Ascending aorta (tissue), 2 donors: ENCODE results near the gene HCAR2. TPM values are rescaled to one million over a fixed set of nuclear protein-coding genes. Genes with fewer than 3 reads are reported as not detected.

ENCODE experiments used
- DNase-seq, 2 donors: peaks; one replicate each; pipeline ENCODE4 v3.0.0-alpha.2; 2019; ENCODE audit warnings: low spot score in 2 of 2
- H3K27ac ChIP-seq, 2 donors: fragments of 200-600 bp; sonication (generic); one replicate each; pipeline ENCODE4 v1.5.1; 2016 to 2017; ENCODE audit warnings: mild to moderate bottlenecking in 1 of 2
- H3K27me3 ChIP-seq: fragments of 200-600 bp; sonication (generic); one replicate; pipeline ENCODE4 v1.5.1; 2017
- H3K36me3 ChIP-seq, 2 donors: fragments of 200-600 bp; sonication (generic); one replicate each; pipeline ENCODE4 v1.5.1; 2016
- H3K4me1 ChIP-seq, 2 donors: fragments of 200-600 bp; sonication (generic); one replicate each; pipeline ENCODE4 v1.5.1; 2016 to 2017; ENCODE audit warnings: mild to moderate bottlenecking in 1 of 2
- H3K4me3 ChIP-seq, 2 donors: fragments of 200-600 bp; sonication (generic); one replicate each; pipeline ENCODE4 v1.5.1; 2016 to 2017; ENCODE audit warnings: mild to moderate bottlenecking in 1 of 2
- H3K9me3 ChIP-seq, 2 donors: fragments of 200-600 bp; sonication (generic); one replicate each; pipeline ENCODE4 v1.5.1; 2016
- intact Hi-C: fragments of 100-400 bp; cut with DNase I; formaldehyde crosslinking; loops from one replicate; pipeline ENCODE4 v1.15.1; 2023
- total RNA-seq: library from RNA; depleted of rRNA; stranded (reverse); fragments of >200 nt; gene quantifications from one replicate; pipeline ENCODE4 v1.1.0, GENCODE V29; 2016
- TF ChIP-seq, protein P1 (sequence below), 3 experiments: fragments of 200-600 bp in 2 of 3; fragments of 450-650 bp in 1 of 3; sonication (generic) in 2 of 3; IDR thresholded peaks; one replicate each; pipeline ENCODE4 v1.5.1; 2016 to 2019; ENCODE audit warnings: antibody characterized with exemption in 3 of 3, mild to moderate bottlenecking in 1 of 3, moderate library complexity in 1 of 3

Gene HCAR2
- total RNA-seq, 1 donor from 2014 or later, result 3.9 TPM

DNA sequence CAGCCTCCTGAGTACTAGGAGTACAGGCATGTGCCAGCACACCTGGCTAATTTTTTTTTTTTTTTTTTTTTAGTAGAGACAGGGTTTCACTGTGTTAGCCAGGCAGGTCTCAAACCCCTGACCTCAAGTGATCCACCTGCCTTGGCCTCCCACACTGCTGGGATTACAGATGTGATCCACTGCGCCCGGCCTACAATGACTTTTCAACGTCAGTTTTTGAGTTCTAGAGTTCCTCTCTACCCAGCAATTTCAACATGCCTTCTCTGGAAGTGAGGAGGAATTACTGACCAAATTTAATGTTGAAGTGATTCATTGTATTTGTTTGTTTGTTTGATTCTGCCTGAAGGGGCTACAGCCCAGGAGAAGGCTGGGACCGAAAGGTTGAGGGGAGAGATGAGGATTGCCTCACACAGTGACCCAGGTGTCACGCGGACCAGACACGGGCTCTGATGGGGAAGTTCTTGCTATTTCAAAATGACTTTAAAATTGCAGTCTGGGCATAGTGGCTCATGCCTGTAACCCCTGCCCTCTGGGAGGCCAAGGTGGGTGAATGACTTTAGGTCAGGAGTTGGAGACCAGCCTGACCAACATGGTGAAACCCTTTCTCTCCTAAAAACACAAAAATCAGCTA lies 40.9 kb upstream of the HCAR2 start:
- H3K4me1 ChIP-seq, result no peaks in the 10 kb centered on the region
- no peak overlapping the region for H3K4me3 ChIP-seq
- no peaks in the 10 kb centered on the region for H3K27me3 ChIP-seq
- no peak for DNase-seq
- H3K36me3 ChIP-seq, result no peaks in the 10 kb centered on the region
- H3K9me3 ChIP-seq, result no peaks in the 10 kb centered on the region
- TF ChIP-seq, protein P1, sequence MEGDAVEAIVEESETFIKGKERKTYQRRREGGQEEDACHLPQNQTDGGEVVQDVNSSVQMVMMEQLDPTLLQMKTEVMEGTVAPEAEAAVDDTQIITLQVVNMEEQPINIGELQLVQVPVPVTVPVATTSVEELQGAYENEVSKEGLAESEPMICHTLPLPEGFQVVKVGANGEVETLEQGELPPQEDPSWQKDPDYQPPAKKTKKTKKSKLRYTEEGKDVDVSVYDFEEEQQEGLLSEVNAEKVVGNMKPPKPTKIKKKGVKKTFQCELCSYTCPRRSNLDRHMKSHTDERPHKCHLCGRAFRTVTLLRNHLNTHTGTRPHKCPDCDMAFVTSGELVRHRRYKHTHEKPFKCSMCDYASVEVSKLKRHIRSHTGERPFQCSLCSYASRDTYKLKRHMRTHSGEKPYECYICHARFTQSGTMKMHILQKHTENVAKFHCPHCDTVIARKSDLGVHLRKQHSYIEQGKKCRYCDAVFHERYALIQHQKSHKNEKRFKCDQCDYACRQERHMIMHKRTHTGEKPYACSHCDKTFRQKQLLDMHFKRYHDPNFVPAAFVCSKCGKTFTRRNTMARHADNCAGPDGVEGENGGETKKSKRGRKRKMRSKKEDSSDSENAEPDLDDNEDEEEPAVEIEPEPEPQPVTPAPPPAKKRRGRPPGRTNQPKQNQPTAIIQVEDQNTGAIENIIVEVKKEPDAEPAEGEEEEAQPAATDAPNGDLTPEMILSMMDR (IDR thresholded peaks at IDR 0.05), result no peak
- no peak overlapping the region for H3K27ac ChIP-seq
- intact Hi-C loops, result no loop called here

DNA sequence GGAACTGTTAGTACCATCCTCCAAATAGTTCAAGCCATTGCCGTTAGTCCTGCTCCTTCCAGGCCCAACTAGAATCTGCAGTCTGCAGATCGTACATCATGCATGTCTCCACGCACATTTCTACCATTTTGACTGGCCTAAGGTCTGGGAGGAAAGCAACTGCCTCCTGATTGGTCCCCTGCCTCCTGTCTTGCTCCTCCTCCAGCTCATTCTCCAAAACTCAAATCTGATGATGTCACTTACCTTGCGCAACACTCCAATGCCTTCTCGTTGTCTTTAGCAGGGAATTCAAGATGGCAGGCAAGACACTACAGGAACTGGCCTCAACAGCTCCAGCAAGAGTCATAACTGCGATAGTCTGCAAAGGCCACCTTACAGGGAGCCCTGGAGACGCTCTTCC lies 37.2 kb upstream of the HCAR2 start:
- intact Hi-C loops, result no loop called here
- Histone ChIP-seq H3K4me3 (no peak overlapping the region), H3K36me3 (no peaks in the 10 kb centered on the region), H3K9me3 (no peaks in the 10 kb centered on the region), H3K27ac (no peak overlapping the region), H3K27me3 (no peaks in the 10 kb centered on the region), H3K4me1 (no peaks in the 10 kb centered on the region)
- no peak for DNase-seq
- TF ChIP-seq, protein P1 (IDR thresholded peaks at IDR 0.05), result no peak

DNA sequence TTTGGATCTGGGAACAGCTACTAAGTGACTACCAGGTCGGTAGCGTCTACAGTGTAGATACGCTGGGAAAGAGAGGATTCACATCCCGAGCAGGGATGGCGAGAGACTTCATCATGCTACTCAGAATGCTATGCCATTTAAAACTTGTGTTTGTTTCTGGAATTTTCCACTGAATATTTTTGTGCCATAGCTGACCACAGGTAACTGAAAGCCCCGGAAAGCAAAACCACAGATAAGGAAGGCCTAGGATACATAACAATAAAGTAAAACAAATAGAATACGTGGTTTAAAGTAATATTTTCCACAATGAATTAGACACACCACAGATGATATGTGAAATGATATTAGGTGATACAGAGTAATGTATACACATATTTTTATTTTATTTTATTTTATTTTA lies 35.4 kb upstream of the HCAR2 start:
- H3K36me3 ChIP-seq, result no peaks in the 10 kb centered on the region
- DNase-seq, result no peak
- H3K27me3 ChIP-seq, result no peaks in the 10 kb centered on the region
- H3K27ac ChIP-seq, result no peak overlapping the region
- H3K9me3 ChIP-seq, result no peaks in the 10 kb centered on the region
- no peaks in the 10 kb centered on the region for H3K4me1 ChIP-seq
- TF ChIP-seq, protein P1 (IDR thresholded peaks at IDR 0.05), result no peak
- H3K4me3 ChIP-seq, result no peak overlapping the region
- intact Hi-C loops, result no loop called here

DNA sequence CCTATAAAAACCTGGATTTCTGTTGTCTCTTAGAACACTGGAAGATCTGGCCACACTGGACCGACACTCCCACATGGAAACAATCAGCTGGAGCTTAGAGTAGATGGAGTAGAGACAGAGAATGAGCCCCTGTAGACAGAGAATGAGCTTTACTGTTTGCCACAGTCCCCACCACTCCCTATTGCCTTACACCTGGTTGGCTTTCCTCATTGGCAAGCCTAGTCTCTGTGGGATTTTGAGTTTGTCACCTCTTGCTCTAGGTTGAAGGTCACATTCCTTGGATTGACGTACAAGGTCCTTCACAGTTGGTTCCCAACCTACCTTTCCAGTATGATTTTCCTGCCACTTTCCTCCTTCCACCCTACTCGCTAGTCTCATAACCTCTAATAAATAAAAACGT lies 29.5 kb upstream of the HCAR2 start:
- no peaks in the 10 kb centered on the region for H3K36me3 ChIP-seq
- intact Hi-C loops, result no loop called here
- H3K4me1 ChIP-seq, result peaks cover 0 to 5% of the 10 kb centered on the region in 2 donors
- H3K9me3 ChIP-seq, result no peaks in the 10 kb centered on the region
- H3K27me3 ChIP-seq, result no peaks in the 10 kb centered on the region
- H3K27ac ChIP-seq, result no peak overlapping the region
- TF ChIP-seq, protein P1 (IDR thresholded peaks at IDR 0.05), result no peak
- H3K4me3 ChIP-seq, result no peak overlapping the region
- DNase-seq, result no peak

DNA sequence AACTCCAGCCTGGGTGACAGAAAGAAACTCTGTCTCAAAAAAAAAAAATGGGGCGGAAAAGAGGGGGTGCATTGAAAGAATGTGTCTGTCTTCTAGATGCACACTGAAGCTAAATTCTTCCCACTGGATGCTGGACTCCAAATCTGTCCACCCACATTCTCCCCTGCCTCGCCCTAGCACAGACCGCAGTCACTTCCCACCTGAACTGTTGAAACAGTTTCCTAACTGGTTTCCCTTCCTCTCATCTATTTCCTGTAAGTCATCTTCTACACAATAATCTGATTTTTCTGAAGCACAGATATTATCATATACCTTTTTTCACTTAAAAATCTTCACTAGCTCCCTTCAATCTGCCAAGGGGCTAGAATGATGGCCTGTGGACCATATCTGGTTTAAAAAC lies 29.0 kb upstream of the HCAR2 start:
- TF ChIP-seq, protein P1 (IDR thresholded peaks at IDR 0.05), result no peak
- Histone ChIP-seq H3K4me1 (peaks cover 0 to 5% of the 10 kb centered on the region in 2 donors), H3K27me3 (no peaks in the 10 kb centered on the region), H3K9me3 (no peaks in the 10 kb centered on the region), H3K27ac (no peak overlapping the region), H3K4me3 (no peak overlapping the region), H3K36me3 (no peaks in the 10 kb centered on the region)
- no peak for DNase-seq
- intact Hi-C loops, result no loop called here
